Fibroblast of peridontal ligament (primary cell): ENCODE data around the gene IL15RA.
A peak's percentile ranks its signal among the peaks of the same experiment; 100 is the strongest.
"Not testable (repeated sequence)": the region's sequence is repeated elsewhere in the genome, so short reads cannot be mapped to it uniquely, and the experiment has no call there.

Experiments
- DNase-seq: peaks from one replicate; pipeline ENCODE4 v3.0.0-alpha.2; 2010; ENCODE audit errors: extremely low read depth

The IL15RA gene

GRCh38 chr10:5949009-5949759, 28.2 kb downstream of the IL15RA start:
- DNase-seq: peak; percentile 69

- no peak for DNase-seq
Measured at GRCh38 chr10:5948208-5948585, 29.1 kb downstream of the IL15RA start.

GRCh38 chr10:5947471-5948207, 29.7 kb downstream of the IL15RA start:
- DNase-seq: no peak

- no peak for DNase-seq
Measured at GRCh38 chr10:5946786-5947185, 30.6 kb downstream of the IL15RA start.

- not testable (repeated sequence) for DNase-seq
Measured at GRCh38 chr10:5946419-5946775, 30.9 kb downstream of the IL15RA start.

- peak; percentile 99 for DNase-seq
Measured at GRCh38 chr10:5945561-5946418, 31.6 kb downstream of the IL15RA start.

GRCh38 chr10:5945190-5945509, 32.2 kb downstream of the IL15RA start:
- no peak for DNase-seq

GRCh38 chr10:5944389-5945189, 32.8 kb downstream of the IL15RA start:
- DNase-seq: peak; percentile 100

GRCh38 chr10:5943536-5943935, 33.8 kb downstream of the IL15RA start:
- DNase-seq: peak; percentile 17

- DNase-seq: no peak
Measured at GRCh38 chr10:5942474-5942873, 34.9 kb downstream of the IL15RA start.

GRCh38 chr10:5942001-5942400, 35.3 kb downstream of the IL15RA start:
- no peak for DNase-seq

GRCh38 chr10:5941579-5941978, 35.8 kb downstream of the IL15RA start:
- no peak for DNase-seq

GRCh38 chr10:5940807-5941218, 36.5 kb downstream of the IL15RA start:
- DNase-seq: no peak

- no peak for DNase-seq
Measured at GRCh38 chr10:5938291-5938690, 39.1 kb downstream of the IL15RA start.

- no peak for DNase-seq
Measured at GRCh38 chr10:5937016-5937415, 40.3 kb downstream of the IL15RA start.

- DNase-seq: no peak
Measured at GRCh38 chr10:5935628-5936027, 41.7 kb downstream of the IL15RA start.

GRCh38 chr10:5933909-5934546, 43.3 kb downstream of the IL15RA start:
- DNase-seq: no peak

GRCh38 chr10:5932345-5932744, 45.0 kb downstream of the IL15RA start:
- DNase-seq: no peak

GRCh38 chr10:5930272-5930671, 47.1 kb downstream of the IL15RA start:
- DNase-seq: no peak

- no peak for DNase-seq
Measured at GRCh38 chr10:5929442-5929841, 47.9 kb downstream of the IL15RA start.

GRCh38 chr10:5927306-5927705, 50.0 kb downstream of the IL15RA start:
- peak; percentile 97 for DNase-seq
